NCI-H345 (cell line): Measurements from ENCODE around the gene PLPP7.

ENCODE experiments used
- DNase-seq: peaks from one replicate; lab custom pipeline; 2025; lab: John Stamatoyannopoulos, UW

PLPP7 gene

GRCh38 chr9:131303381-131304321 is 14.1 kb downstream of the PLPP7 start:
- DNase-seq, result no peak

DNA sequence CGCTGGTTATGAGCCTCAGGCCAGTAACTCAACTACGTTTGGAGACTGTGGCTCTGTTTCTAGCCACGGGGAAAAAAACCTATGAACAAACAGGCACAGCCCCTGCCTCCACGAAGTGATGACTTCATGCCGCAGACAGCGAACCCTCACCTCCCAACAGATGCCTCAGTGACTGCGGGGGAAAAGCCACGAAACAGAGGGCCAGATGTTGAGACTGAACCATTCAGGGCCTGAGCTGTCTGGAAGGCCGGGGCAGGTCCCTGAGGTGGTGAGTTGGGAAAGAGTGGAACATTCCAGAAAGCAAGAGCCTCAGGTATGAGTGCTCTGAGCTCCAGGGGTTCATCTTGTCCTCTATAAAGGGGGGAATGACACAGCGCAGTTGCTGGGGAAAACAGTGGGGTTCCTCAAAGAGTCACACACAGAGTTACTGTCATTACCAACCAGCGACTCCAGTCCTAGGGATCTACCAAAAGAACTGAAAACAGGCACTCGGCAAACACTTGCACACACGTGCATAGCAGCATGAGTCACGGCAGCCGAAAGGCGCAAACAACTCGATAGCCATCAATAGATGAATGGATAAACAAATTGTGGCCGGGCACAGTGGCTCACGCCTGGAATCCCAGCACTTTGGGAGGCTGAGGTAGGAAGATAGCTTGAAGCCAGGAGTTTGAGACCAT is 15.3 kb downstream of the PLPP7 start:
- DNase-seq, result no peak

DNA sequence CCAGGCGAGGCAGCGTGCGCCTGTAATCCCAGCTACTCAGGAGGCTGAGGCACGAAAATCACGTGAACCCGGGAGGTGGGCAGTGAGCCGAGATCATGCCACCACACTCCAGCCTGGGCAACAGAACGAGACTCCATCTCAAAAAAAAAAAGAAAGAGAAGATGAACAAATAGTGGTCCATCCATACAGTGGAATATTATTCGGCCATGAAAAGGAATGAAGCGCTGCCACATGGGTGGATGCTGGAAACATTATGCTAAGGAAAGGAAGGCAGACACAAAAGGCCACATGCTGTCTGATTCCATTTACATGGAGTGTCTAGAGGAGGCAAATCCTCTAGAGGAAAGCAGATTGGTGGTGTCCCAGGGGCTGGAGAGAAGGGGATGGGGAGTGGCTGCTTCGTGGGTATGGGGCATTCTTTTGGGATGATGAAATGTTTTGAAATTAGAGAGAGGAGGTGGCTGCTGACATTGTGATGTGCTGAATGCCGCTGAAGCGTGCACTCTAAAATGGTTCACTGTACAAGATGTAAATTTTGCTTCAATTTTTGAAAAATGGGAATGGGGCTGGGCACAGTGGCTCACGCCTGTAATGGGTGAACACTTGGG is 17.0 kb downstream of the PLPP7 start:
- no peak for DNase-seq

- DNase-seq, result no peak
These were observed 18.5 kb downstream of the PLPP7 start for GRCh38 chr9:131307974-131308373.

DNA sequence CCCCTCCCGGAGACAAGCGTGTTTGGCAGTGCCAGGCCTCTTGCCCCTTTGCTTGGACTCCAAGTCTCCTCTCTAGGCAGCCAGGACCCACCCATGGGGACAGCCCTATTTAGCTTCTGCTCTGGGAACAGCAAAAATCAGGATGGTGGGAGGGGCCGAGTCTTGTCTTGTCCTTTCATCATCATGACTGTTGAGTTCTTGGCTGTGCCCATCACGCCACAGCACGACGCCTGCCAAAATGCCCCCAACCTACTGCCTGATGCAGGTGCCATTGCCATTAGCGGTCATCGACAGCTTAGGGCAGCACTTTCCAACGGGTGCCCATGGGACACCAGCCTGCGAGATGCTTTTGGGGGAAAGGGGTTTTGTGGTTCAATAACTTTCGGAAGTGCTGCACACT is 18.9 kb downstream of the PLPP7 start:
- DNase-seq, result no peak

GRCh38 chr9:131308906-131309529 is 19.5 kb downstream of the PLPP7 start:
- no peak for DNase-seq

- DNase-seq, result no peak
These were observed 20.2 kb downstream of the PLPP7 start for GRCh38 chr9:131309530-131310276.

- no peak for DNase-seq
These were observed 21.5 kb downstream of the PLPP7 start for GRCh38 chr9:131310833-131311554.

- DNase-seq, result no peak
These were observed 22.7 kb downstream of the PLPP7 start for GRCh38 chr9:131312246-131312645.

- DNase-seq, result no peak
These were observed 23.6 kb downstream of the PLPP7 start for GRCh38 chr9:131312822-131313770.

DNA sequence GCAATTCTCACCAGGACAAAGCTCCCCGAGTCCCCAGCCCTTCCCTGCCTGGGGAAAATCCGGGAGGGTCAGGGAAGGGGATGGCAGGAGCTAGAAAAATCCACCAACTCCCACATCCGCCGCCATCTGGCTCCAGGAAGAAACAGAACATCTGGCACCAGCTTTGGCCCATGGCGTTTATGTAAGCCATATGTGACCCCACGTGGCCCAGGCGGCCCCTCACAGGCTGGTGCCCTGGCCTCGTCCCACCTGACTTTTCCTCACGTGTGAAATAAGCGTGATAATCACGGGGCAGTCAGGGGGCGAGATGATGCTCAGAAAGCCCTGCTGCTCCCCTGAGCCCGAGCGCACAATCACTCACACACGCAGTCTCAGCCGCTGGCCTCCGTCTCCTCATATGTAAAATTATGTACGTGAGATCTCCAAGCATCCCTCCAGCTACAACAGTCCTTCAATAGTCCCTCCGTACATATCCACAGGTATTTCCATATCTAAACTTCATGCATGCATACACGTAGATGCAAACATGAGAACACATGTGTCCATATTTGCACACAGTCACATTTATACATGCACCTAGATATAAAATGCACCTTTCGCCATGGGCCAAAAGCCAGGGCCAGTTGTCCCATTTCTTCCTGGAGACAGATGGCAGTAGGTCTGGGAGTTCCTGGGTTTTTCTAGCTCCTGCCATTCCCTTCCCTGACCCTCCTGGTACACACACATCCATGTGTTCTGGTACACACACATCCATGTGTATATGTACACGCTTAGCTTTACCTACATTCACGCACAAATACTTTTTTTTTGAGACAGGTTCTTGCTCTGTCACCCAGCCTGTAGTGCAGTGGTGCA is 28.9 kb downstream of the PLPP7 start:
- DNase-seq, result no peak

DNA sequence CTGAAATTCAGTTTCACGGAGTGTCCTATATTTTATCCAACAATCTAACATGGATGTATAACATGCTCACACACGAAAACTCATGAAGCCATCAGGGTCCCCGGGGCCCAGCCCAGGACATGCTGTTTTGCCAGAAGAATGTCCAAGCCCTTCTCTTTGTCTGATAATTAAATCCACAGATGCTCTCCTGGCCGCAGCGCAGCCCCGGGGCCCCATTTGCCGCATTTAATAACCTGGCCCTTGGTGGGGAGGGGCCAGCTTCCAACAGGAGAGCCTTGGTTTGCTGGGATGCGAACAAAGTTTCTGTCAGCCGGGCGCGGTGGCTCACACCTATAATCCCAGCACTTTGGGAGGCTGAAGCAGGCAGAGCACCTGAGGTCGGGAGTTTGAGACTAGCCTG is 30.0 kb downstream of the PLPP7 start:
- no peak for DNase-seq

DNA sequence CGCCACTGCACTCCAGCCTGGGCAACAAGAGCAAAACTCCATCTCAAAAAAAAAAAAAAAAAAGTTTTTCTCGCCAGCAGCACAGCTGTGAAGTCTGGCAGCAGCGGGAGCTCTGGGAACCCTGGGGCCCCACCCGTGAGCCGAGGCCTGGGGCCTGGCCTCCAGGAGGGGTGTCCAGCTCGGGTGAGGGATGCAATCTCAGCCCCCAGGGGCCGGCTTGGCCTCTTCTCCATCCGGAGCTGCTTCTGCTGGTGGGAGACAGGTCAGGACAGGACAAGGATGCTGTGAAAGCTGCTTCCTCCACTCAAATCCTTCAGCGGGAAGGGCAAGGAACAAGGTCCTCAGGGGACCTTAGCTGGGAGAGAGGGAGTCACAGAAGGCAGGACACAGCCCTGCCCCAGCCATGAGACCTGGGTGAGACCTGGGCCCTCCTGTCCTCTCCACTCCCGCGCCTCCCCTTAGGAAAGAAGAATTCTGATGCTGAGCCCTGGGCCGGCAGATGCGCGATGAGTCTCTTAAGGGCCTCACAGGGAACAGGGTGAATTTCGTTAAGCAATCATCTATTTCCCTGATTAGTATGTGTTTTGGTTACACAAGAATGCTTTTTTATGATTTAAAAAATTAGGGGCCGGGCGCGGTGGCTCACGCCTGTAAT is 30.6 kb downstream of the PLPP7 start:
- DNase-seq, result no peak

GRCh38 chr9:131323629-131324028 is 34.1 kb downstream of the PLPP7 start:
- DNase-seq, result no peak

DNA sequence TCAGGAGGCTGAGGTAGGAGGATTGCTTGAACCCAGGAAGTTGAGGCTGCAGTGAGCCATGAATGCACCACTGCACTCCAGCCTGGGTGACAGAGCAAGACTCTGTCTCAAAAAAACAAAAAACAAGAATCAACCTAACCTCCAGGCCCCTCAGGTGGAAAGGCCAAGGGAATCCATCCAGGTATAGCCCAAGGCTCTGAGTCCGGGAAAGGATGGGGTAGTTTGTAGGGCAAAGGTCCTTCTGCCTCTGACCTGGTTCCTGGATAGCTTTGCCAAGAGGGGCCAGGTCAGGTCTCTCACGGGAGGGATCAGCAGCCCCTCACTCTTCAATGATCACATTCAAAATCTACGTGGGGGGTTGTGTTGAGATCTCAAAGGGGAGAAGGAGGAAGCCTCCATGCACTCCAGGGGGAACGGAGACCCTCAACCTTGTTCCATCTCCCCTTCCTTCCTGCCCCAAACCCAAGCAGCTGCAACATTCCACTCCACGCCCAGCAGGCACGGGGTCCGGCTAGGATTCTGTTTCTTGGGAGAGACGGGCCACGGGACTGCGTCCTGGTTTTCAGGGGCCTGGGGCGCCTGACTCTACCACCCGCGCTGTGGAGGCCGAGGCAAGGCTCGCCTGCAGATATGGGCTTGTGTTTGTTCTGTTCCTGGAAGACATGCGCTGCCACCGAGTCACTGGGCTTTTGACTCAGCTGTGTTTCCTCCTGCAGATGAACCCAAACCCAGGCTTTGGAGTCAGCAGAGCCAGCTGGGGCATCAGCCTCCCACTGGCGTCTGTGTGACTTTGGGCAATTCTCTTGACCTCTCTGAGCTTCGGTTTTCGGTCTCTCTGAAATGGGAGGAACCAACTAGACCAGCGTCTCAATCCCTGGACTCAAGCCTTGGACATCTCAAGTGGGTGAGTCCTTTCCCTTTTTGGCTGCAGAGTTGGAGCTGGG is 35.5 kb downstream of the PLPP7 start:
- no peak for DNase-seq

DNA sequence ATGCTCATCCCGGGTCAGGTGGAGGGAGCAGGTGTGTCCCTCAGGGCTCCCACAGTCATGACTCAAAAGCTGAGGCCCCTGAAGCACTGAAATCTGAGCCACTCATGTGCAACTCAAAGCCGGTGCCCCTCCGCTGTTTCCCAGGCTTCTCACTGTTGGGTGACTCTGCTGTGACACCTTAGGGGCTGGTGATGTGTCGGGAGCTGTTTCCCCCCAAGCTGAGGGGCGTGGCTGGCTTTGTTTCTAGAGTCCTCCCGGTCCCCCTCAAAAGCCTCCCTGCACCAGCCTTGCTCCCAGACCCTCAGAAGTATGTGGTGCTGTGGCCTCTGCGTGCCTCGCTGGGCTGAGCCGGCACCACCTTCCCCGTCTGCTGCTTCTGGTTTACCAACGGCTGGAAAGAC is 39.7 kb downstream of the PLPP7 start:
- no peak for DNase-seq
